ENCODE data around the gene ZNF236. TPM values are rescaled to one million over a fixed set of nuclear protein-coding genes. Genes with fewer than 3 reads are reported as not detected.

Gene ZNF236
- total RNA-seq, 1 experiment from 2014 or later: 22.2 TPM

GRCh38 chr18:76991021-76991688 is 168.8 kb downstream of the ZNF236 start:
- Mint-ChIP-seq H3K27ac (ENCODE audit: unreplicated experiment) (no peak overlapping the region), H3K4me3 (ENCODE audit: low read depth, unreplicated experiment) (no peak overlapping the region), H3K9me3 (ENCODE audit: low read depth, unreplicated experiment) (no peaks in the 10 kb centered on the region), H3K36me3 (ENCODE audit: insufficient read depth, unreplicated experiment) (no peaks in the 10 kb centered on the region), H3K4me1 (ENCODE audit: low read depth, unreplicated experiment) (no peaks in the 10 kb centered on the region), H3K27me3 (ENCODE audit: unreplicated experiment) (no peaks in the 10 kb centered on the region)
- intact Hi-C loops (cut with micrococcal nuclease; ENCODE audit: unreplicated experiment): no loop called here
- no peak for TF ChIP-seq CTCF (IDR thresholded peaks at IDR 0.05; ENCODE audit: unreplicated experiment)
- no peak for DNase-seq
- BruUV-seq (replicated peaks): no TSS peak
- CTCF ChIA-PET: interaction anchor here (0.5 to 1.4 kb wide), 5 partner anchors 9 to 1676 kb away, joined by 3 to 4 read pairs (median 3); no protein-coding TSS in a partner anchor

- no peak for DNase-seq
- CTCF ChIA-PET: interaction anchor here (1.3 to 1.4 kb wide), 2 partner anchors 34 to 63 kb away, joined by 3 read pairs; no protein-coding TSS in a partner anchor
- no peak overlapping the region for H3K4me3 Mint-ChIP-seq (ENCODE audit: low read depth, unreplicated experiment)
- no peak overlapping the region for H3K27ac Mint-ChIP-seq (ENCODE audit: unreplicated experiment)
- H3K36me3 Mint-ChIP-seq (ENCODE audit: insufficient read depth, unreplicated experiment): no peaks in the 10 kb centered on the region
- H3K4me1 Mint-ChIP-seq (ENCODE audit: low read depth, unreplicated experiment): no peaks in the 10 kb centered on the region
- no peaks in the 10 kb centered on the region for H3K27me3 Mint-ChIP-seq (ENCODE audit: unreplicated experiment)
- intact Hi-C loops (cut with micrococcal nuclease; ENCODE audit: unreplicated experiment): no loop called here
- H3K9me3 Mint-ChIP-seq (ENCODE audit: low read depth, unreplicated experiment): no peaks in the 10 kb centered on the region
- no TSS peak for BruUV-seq (replicated peaks)
- TF ChIP-seq CTCF (IDR thresholded peaks at IDR 0.05; ENCODE audit: unreplicated experiment): no peak
These were observed 170.1 kb downstream of the ZNF236 start for GRCh38 chr18:76992226-76993084.

GRCh38 chr18:76993085-76993382 is 170.7 kb downstream of the ZNF236 start:
- CTCF ChIA-PET: interaction anchor here (0.6 kb wide), 1 partner anchor 175 kb away, joined by 3 read pairs; no protein-coding TSS in a partner anchor
- H3K27ac Mint-ChIP-seq (ENCODE audit: unreplicated experiment): no peak overlapping the region
- no peak for DNase-seq
- intact Hi-C loops (cut with micrococcal nuclease; ENCODE audit: unreplicated experiment): no loop called here
- H3K9me3 Mint-ChIP-seq (ENCODE audit: low read depth, unreplicated experiment): no peaks in the 10 kb centered on the region
- H3K27me3 Mint-ChIP-seq (ENCODE audit: unreplicated experiment): no peaks in the 10 kb centered on the region
- BruUV-seq (replicated peaks): no TSS peak
- no peaks in the 10 kb centered on the region for H3K4me1 Mint-ChIP-seq (ENCODE audit: low read depth, unreplicated experiment)
- H3K36me3 Mint-ChIP-seq (ENCODE audit: insufficient read depth, unreplicated experiment): no peaks in the 10 kb centered on the region
- no peak for TF ChIP-seq CTCF (IDR thresholded peaks at IDR 0.05; ENCODE audit: unreplicated experiment)
- H3K4me3 Mint-ChIP-seq (ENCODE audit: low read depth, unreplicated experiment): no peak overlapping the region

GRCh38 chr18:76993573-76993972 is 171.2 kb downstream of the ZNF236 start:
- no TSS peak for BruUV-seq (replicated peaks)
- no peaks in the 10 kb centered on the region for H3K27me3 Mint-ChIP-seq (ENCODE audit: unreplicated experiment)
- no peak overlapping the region for H3K27ac Mint-ChIP-seq (ENCODE audit: unreplicated experiment)
- H3K9me3 Mint-ChIP-seq (ENCODE audit: low read depth, unreplicated experiment): no peaks in the 10 kb centered on the region
- no peak overlapping the region for H3K4me3 Mint-ChIP-seq (ENCODE audit: low read depth, unreplicated experiment)
- no peak for TF ChIP-seq CTCF (IDR thresholded peaks at IDR 0.05; ENCODE audit: unreplicated experiment)
- CTCF ChIA-PET: interaction anchor here (0.6 kb wide), 1 partner anchor 176 kb away, joined by 3 read pairs; no protein-coding TSS in a partner anchor
- H3K36me3 Mint-ChIP-seq (ENCODE audit: insufficient read depth, unreplicated experiment): no peaks in the 10 kb centered on the region
- intact Hi-C loops (cut with micrococcal nuclease; ENCODE audit: unreplicated experiment): no loop called here
- no peaks in the 10 kb centered on the region for H3K4me1 Mint-ChIP-seq (ENCODE audit: low read depth, unreplicated experiment)
- DNase-seq: no peak

Measured in Calu3 (cell line).